GM04503 (cell line): Measurements from ENCODE around the gene ZC2HC1C.

Experiments
- DNase-seq: peaks from one replicate; pipeline ENCODE4 v3.0.0-alpha.2; 2012; ENCODE audit warnings: low read depth

Gene ZC2HC1C, protein sequence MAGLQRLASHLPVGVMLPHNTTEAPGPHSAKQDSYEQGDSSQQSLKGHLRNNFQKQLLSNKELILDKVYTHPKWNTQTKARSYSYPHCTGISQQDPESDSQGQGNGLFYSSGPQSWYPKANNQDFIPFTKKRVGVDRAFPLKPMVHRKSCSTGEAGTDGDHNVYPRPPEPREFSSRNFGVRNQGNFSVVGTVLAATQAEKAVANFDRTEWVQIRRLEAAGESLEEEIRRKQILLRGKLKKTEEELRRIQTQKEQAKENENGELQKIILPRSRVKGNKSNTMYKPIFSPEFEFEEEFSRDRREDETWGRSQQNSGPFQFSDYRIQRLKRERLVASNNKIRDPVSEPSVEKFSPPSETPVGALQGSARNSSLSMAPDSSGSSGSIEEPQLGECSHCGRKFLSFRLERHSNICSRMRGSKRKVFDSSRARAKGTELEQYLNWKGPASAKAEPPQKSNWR

DNA sequence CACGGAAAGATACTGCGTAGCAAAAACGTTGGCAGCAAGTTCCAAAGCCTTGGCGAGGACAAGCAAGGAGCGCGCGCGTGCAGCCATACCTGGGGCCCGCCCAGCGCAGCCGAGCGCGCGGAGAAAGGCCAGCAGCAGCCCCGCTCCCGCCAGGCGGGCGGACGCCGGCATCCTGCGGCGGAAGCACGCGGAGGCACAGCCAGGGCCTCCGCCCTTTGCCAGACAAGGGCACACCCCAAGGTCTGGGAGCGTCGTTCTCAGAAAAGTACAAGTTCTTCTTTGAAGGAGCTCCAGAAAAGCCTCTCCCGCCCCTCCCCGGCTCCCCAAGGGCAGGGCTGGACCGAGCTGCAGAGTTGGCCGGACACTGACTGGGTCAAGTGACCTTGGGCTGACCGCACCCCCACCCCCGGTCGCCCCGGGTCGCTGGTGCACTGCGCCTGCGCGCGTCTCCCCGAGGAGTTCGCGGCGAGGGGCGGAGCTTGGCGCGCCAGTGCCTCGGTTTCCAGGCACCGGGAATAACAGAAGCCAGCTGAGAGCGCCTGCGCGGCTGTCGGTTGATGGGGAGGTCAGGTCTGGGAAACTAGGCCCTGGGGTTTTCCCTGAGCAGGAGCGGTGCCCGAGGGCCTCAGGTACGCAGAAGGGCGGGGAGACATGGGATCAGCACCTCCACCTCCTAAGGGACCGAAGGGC lies at the start of gene ZC2HC1C:
Gene ZC2HC1C, plus strand, starts transcription at position 521 of the 690 bp plus-strand sequence. CDS start 933 bp downstream, outside the sequence.
- DNase-seq, result no peak

GRCh38 chr14:75022655-75023054 lies 46.8 kb upstream of the ZC2HC1C start:
- no peak for DNase-seq

GRCh38 chr14:75023108-75023507 lies 46.3 kb upstream of the ZC2HC1C start:
- no peak for DNase-seq

GRCh38 chr14:75025082-75025481 lies 44.4 kb upstream of the ZC2HC1C start:
- no peak for DNase-seq

DNA sequence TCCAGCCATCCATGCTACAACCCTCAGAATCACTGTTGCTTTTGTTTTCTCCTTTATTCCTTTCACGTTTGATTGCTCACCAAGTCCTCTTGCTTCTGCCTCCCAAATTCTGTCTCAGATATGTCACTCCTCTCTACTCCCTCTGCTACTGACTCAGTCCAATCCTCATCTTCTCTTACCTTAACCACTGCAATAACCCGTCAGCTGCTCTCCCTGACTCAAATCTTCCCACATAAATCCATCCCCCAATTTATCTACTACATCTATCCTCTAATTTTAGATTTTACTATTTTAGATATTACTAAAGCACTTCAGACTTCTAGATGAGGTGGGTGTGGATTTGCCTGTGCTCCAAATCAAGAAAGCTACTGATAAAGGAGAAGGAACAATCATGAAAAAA lies 43.6 kb upstream of the ZC2HC1C start:
- DNase-seq, result no peak

- no peak for DNase-seq
Observed at GRCh38 chr14:75030147-75030546, 39.3 kb upstream of the ZC2HC1C start.

- DNase-seq, result no peak
Observed at GRCh38 chr14:75032939-75033338, 36.5 kb upstream of the ZC2HC1C start.

DNA sequence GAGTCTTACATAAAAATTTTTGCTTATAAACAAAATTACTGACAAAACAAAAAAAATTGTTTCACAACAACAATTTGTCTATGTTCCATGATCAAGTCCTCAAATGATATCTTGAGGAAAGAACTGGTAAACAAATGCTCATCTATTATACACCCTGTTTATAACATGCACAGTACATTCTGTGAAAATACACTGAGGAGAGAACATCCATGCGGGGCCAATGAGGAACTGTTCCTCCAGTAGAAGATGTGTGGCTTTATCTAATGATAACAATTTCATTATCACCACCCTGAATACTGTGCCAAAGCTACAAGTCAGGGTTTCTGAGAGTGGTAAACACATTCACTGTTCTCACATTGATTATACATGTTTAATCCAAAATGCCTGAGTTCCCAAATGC lies 28.9 kb upstream of the ZC2HC1C start:
- DNase-seq, result no peak

DNA sequence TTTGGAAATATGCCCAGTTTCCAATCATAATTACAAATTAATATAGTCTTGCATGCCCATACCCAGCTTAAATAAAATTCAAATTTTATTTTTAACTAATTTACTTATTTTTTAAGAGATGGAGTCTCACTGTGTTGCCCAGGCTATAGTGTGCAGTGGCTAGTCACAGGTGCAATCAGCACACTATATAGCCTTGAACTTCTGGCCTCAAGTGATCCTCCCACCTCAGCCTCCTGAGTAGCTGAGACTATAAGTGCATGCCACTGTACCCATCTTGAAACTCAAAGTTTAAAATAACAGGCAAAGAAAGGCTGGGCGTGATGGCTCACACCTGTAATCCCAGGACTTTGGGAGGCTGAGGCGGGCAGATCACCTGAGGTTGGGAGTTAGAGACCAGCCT lies 28.5 kb upstream of the ZC2HC1C start:
- DNase-seq, result no peak

DNA sequence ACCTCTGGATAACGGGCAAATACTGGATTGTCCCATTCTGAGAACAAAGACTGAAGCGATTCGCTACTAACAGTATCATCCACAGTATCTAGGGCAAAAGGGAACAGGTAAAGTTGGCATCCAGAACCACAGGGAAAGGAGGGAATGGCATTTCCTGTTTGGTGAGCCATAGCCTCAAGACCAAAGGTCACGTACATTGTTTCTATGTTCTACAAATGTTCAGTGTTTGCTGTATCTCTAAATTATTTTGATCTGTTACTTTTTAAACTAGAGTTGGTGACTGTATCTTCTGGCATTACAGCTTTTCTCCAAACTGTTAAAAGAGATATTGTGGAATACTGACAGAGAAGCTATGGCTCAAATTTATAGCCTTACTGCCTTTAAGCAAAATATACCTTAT lies 27.8 kb upstream of the ZC2HC1C start:
- no peak for DNase-seq

DNA sequence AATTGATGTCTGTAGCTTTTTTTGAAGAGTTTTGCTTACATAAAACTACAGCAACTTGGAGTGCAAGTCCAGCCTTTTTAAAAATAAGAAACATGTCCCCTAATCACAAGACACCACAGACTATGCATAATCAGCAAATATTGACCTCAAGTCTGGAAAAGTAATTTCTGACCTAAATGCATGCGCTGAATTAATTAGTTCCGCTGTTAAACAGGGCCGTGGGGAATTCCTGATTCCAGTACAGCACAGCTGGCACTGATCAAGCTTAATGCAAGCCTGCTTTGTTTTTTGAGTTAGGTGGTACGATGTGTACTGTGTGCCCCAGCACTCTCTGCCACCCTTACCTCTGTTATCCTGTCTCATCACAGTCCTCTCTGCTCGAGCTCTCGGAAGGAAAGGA lies 27.4 kb upstream of the ZC2HC1C start:
- no peak for DNase-seq

GRCh38 chr14:75044322-75044721 lies 25.1 kb upstream of the ZC2HC1C start:
- DNase-seq, result no peak

GRCh38 chr14:75044752-75045151 lies 24.7 kb upstream of the ZC2HC1C start:
- DNase-seq, result no peak

DNA sequence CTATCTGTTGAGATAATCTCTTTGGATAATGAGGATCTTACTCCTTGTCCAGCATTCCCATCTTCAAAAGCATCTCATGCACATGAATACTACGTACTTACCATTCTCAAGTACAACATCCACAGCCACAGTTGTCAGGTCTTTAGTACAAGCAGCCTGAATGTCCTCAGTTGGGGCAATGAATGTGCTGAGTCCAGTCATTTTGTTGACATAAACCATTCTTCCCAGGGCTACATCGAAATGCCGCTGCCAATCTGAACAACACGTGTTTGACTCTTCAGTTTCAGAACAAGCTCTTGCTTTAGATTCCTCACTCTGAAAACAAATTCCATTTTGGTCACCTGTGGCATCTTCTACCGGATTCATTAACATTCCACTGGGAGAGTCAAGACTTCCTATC lies 23.2 kb upstream of the ZC2HC1C start:
- DNase-seq, result no peak

DNA sequence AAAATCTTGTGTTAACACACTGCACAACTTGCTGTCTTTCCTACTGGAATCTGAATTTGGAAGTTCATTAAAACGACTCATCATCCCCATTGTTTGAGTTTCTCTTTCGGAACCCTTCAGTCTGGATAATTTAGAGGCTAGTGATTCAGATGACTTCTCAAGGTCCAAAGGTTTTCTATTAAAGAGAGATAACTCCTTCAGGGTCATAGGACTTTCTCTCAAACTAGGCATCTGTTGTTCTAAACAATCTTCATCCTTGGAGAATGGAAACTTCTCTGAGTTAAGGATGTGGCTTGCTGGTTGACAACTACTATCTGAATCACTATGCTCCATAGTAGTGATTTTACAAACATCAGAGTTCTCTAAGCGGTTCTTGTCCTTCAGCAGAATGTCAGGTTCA lies 22.5 kb upstream of the ZC2HC1C start:
- DNase-seq, result no peak

DNA sequence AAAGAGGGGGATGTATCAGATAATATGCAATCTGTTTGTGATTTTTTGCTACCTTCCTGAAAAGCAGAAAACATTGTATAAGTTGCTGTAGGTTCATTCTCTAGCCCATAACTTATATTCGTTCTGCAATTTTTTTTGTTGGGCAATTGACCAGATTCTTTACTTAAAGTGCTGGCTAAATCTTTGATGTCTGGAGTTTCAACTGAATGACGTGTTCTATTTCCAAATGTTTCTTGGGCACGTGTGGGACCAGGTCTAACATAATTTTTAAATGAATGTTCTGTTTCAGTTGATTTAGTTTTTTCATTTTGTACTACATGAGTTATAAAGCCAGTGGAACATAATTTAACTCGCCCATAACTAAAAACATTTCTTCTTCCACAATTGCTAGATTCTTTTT lies 21.9 kb upstream of the ZC2HC1C start:
- DNase-seq, result no peak

DNA sequence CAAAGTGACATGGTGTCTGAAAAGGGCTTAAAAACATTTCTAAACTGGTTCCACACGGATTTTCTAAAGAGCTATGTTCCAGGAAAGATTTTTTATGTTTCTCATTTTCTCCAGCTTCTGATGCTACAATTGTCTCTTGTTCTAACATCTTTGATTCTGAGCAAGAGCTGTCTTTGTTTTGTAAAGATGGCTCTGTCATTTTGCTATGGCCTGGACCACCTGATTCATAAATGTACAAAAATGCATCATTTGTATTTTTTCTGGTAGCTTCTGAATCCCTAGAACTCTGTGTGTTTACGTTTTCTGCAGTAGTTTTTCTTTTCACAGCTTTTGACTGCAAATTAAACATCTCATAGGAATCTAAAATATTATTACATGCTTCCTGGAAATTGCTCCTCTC lies 21.3 kb upstream of the ZC2HC1C start:
- DNase-seq, result no peak

DNA sequence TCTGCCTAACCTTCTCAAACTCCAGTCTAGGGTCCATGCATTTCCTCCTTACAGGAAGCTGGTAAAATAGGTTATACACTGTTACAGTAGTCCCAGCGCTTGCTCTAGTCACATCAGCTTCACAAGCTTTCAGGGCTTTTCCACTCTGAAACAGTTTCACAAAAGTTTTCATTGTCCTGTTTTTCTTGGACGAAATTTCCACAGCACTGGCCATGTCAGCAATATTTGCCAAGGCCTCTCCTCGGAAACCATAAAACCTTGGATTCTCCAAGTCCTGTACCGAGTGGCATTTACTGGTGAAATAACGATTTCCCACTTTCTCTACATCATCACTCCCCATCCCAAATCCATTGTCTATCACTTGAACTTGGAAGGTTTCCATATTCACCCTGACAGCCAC lies 20.3 kb upstream of the ZC2HC1C start:
- DNase-seq, result no peak

DNA sequence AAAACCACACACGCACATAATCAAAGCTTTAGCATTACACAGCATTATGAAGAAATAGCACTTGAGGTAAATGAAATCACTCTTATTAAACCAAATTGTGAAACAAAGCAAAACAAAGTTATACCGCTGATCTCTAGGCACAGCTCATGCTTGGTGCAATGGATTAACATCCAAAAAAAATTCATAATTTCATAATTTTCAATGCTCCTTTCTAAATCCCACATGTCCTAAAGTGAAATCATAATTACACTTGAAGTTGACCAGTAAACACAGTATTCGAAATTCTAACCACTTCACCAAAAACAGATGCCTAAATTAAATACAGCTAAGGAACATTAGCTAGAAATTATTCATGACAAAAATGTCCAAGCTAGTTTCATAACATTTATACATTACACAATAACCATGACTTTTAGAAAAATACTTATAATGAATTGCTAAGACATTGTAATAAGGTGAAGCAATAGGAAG lies 19.7 kb upstream of the ZC2HC1C start:
- DNase-seq, result peak; percentile 59

GRCh38 chr14:75050852-75051555 lies 18.4 kb upstream of the ZC2HC1C start, which contains the start of gene MLH3:
Gene MLH3, minus strand, starts transcription at chr14:75051467. Its CDS starts 1,812 bp downstream, at chr14:75049655.
- DNase-seq, result no peak

- no peak for DNase-seq
Observed at GRCh38 chr14:75051556-75051899, 17.9 kb upstream of the ZC2HC1C start.

GRCh38 chr14:75053396-75054291 lies 15.8 kb upstream of the ZC2HC1C start:
- peak; percentile 28 for DNase-seq
